Parathyroid adenoma (tissue), 2 donors: ENCODE measurements around the gene RMDN3.

Source experiments
- H2AFZ ChIP-seq: fragments of 300-600 bp; sonication (generic); one replicate; pipeline ENCODE4 v1.7.0; 2017; ENCODE audit warnings: antibody characterized with exemption, mild to moderate bottlenecking
- H3K27ac ChIP-seq: fragments of 300-600 bp; sonication (generic); one replicate; pipeline ENCODE4 v1.7.0; 2017
- H3K27me3 ChIP-seq: fragments of 300-600 bp; sonication (generic); one replicate; pipeline ENCODE4 v1.7.0; 2017; ENCODE audit warnings: low read length; ENCODE audit not compliant: control insufficient read depth, insufficient read depth
- H3K36me3 ChIP-seq: fragments of 300-600 bp; sonication (generic); one replicate; pipeline ENCODE4 v1.7.0; 2017; ENCODE audit warnings: low read length; ENCODE audit not compliant: control insufficient read depth, insufficient read depth
- H3K4me1 ChIP-seq: fragments of 300-600 bp; sonication (generic); one replicate; pipeline ENCODE4 v1.7.0; 2017; ENCODE audit warnings: control low read depth
- H3K4me2 ChIP-seq: fragments of 300-600 bp; sonication (generic); one replicate; pipeline ENCODE4 v1.7.0; 2017; ENCODE audit warnings: low read length
- H3K4me3 ChIP-seq: fragments of 300-600 bp; sonication (generic); one replicate; pipeline ENCODE4 v1.7.0; 2017; ENCODE audit warnings: low read depth, low read length
- H3K79me2 ChIP-seq: fragments of 300-600 bp; sonication (generic); one replicate; pipeline ENCODE4 v1.7.0; 2017; ENCODE audit warnings: control low read depth
- H3K9ac ChIP-seq: fragments of 300-600 bp; sonication (generic); one replicate; pipeline ENCODE4 v1.7.0; 2017; ENCODE audit warnings: mild to moderate bottlenecking
- H3K9me3 ChIP-seq: fragments of 300-600 bp; sonication (generic); one replicate; pipeline ENCODE4 v1.7.0; 2017; ENCODE audit warnings: low read length; ENCODE audit not compliant: control insufficient read depth
- TF ChIP-seq, protein P1 (sequence below): fragments of 300-600 bp; sonication (generic); IDR thresholded peaks from one replicate; pipeline ENCODE4 v1.7.0; 2017; ENCODE audit warnings: antibody characterized with exemption, mild to moderate bottlenecking
- donor health status: primary hyperparathyroidism.

RMDN3 gene

DNA sequence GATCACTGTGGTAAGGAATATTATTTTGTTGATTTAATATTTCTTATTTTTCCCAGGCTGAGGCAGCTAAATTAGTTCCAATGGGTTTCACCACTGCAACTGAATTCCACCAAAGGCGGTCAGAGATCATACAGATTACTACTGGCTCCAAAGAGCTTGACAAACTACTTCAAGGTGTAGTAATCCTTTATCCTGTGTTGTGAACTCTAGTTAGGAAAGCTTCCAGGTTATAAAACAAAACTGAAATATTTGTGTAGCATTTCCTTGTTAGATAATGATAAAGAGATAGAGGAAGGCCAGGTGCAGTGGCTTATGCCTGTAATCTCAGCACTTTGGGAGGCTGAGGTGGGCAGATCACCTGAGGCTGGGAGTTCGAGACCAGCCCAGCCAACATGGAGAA is 48.9 kb downstream of the RMDN3 start:
- Histone ChIP-seq H3K36me3 (no peaks in the 10 kb centered on the region), H3K4me2 (no peak overlapping the region)

DNA sequence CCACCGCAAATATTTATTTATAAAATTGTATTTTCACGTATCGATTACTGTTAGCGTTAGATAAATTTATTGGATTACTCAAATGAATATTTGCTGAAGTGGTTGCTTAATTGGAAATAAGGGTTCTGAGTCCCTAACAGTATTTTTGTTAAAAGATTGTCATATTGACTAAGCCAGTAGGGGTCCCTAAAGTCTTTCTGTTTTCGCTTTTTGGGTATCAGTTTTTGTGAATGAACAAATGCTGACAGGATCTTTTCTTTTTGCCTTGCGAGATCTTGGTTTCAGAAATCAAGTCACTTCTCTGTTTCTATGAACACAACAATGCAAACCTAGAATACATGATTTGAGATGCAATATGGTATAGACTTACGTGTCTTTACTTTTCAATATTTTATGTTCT is 53.0 kb downstream of the RMDN3 start:
- H2AFZ ChIP-seq = no peak overlapping the region
- H3K4me1 ChIP-seq = no peaks in the 10 kb centered on the region
- H3K4me3 ChIP-seq = no peak overlapping the region
- H3K4me2 ChIP-seq = no peak overlapping the region
- no peaks in the 10 kb centered on the region for H3K36me3 ChIP-seq
- H3K27me3 ChIP-seq = no peaks in the 10 kb centered on the region
- no peaks in the 10 kb centered on the region for H3K79me2 ChIP-seq
- TF ChIP-seq, protein P1, sequence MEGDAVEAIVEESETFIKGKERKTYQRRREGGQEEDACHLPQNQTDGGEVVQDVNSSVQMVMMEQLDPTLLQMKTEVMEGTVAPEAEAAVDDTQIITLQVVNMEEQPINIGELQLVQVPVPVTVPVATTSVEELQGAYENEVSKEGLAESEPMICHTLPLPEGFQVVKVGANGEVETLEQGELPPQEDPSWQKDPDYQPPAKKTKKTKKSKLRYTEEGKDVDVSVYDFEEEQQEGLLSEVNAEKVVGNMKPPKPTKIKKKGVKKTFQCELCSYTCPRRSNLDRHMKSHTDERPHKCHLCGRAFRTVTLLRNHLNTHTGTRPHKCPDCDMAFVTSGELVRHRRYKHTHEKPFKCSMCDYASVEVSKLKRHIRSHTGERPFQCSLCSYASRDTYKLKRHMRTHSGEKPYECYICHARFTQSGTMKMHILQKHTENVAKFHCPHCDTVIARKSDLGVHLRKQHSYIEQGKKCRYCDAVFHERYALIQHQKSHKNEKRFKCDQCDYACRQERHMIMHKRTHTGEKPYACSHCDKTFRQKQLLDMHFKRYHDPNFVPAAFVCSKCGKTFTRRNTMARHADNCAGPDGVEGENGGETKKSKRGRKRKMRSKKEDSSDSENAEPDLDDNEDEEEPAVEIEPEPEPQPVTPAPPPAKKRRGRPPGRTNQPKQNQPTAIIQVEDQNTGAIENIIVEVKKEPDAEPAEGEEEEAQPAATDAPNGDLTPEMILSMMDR = no peak
- no peaks in the 10 kb centered on the region for H3K9me3 ChIP-seq
- H3K9ac ChIP-seq = no peak overlapping the region
- no peak overlapping the region for H3K27ac ChIP-seq

More for the DNA sequence above, 48.9 kb downstream of the RMDN3 start:
- no peaks in the 10 kb centered on the region for H3K79me2 ChIP-seq
- H2AFZ ChIP-seq = no peak overlapping the region
- H3K27me3 ChIP-seq = no peaks in the 10 kb centered on the region
- no peak overlapping the region for H3K27ac ChIP-seq
- H3K9me3 ChIP-seq = no peaks in the 10 kb centered on the region
- no peak overlapping the region for H3K9ac ChIP-seq
- no peak overlapping the region for H3K4me3 ChIP-seq
- no peaks in the 10 kb centered on the region for H3K4me1 ChIP-seq
- TF ChIP-seq, protein P1 = no peak

DNA sequence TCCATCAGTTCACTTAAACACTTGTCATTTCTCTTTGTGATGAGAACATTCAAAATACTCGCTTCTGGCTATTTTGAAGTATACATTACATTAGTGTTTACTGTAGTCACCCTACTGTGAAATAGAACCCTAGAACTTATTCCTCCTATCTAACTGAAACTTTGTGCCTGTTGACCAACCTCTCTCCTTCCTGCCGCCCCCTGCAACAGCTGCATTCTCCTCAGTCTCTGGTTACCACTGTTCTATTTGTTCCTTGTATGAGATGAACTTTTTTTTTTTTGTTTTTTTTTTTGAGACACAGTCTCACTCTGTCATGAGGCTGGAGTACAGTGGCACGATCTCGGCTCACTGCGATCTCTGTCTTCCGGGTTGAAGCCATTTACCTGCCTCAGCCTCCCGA is 57.1 kb downstream of the RMDN3 start:
- Histone ChIP-seq H3K9me3 (no peaks in the 10 kb centered on the region), H3K79me2 (no peaks in the 10 kb centered on the region), H2AFZ (no peak overlapping the region), H3K4me1 (peaks cover 3% of the 10 kb centered on the region), H3K4me2 (no peak overlapping the region), H3K9ac (no peak overlapping the region), H3K27ac (no peak overlapping the region), H3K36me3 (no peaks in the 10 kb centered on the region), H3K27me3 (no peaks in the 10 kb centered on the region), H3K4me3 (no peak overlapping the region)
- TF ChIP-seq, protein P1 = no peak

DNA sequence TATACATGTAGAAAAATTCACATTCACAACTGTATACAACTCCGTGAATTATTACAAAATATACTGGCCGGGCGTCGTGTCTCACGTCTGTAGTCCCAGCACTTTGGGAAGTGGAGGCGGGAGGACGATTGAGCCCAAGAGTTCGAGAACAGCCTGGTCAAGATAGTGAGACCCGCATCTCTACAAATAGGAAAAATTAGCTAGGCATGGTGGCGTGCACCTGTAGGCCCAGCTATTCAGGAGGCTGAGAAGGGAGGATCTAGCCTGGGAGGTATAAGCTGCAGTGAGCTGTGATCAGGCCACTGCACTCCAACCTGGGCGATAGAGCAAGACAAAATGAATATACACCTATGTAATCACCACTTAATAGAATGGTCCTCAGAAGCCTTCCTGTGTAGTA is 58.8 kb downstream of the RMDN3 start:
- Histone ChIP-seq H3K9ac (no peak overlapping the region), H3K9me3 (no peaks in the 10 kb centered on the region), H3K36me3 (no peaks in the 10 kb centered on the region), H3K4me3 (no peak overlapping the region), H3K27me3 (no peaks in the 10 kb centered on the region), H3K4me1 (peaks cover 3% of the 10 kb centered on the region), H3K4me2 (no peak overlapping the region), H2AFZ (no peak overlapping the region), H3K27ac (no peak overlapping the region), H3K79me2 (no peaks in the 10 kb centered on the region)
- TF ChIP-seq, protein P1 = no peak

DNA sequence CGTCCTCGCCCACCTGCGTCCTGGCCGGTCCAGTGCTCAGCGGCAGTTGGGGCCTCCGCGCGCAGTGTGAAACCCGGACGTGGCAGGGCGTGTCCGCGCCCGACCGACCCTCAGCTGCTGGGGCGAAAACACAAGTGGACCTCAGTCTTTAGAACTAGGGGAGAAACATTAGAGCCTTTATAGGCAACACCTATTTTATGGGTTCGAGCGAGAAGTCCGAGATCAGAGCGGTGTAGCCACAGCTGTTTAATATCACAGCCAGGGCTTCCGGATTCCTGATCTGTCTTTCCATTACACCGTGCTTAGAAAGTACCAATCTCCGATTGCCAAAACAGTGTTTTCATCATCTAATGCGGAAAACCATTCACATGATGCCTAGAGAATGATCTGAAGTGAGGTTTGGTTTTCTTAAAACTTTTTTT is 59.6 kb downstream of the RMDN3 start:
- Histone ChIP-seq H3K9me3 (no peaks in the 10 kb centered on the region), H3K4me3 (peak overlapping the region; percentile 95), H3K27me3 (no peaks in the 10 kb centered on the region), H3K79me2 (no peaks in the 10 kb centered on the region), H3K4me2 (peak overlapping the region; percentile 76), H3K9ac (no peak overlapping the region), H2AFZ (peak overlapping the region; percentile 93), H3K36me3 (no peaks in the 10 kb centered on the region), H3K4me1 (peaks cover 3% of the 10 kb centered on the region), H3K27ac (no peak overlapping the region)
- TF ChIP-seq, protein P1 = no peak
